Hematopoietic multipotent progenitor cell treated with erythropoietin and hydrocortisone succinate and interleukin-3 and kit ligand, for 15 days (in vitro differentiated cells): Measurements from ENCODE around the gene AP1M1.

Experiments
- DNase-seq: peaks from one replicate; pipeline ENCODE4 v3.0.0-alpha.2; 2015; ENCODE audit warnings: low spot score

Gene AP1M1

GRCh38 chr19:16232127-16232526 lies 34.4 kb downstream of the AP1M1 start:
- DNase-seq: no peak

DNA sequence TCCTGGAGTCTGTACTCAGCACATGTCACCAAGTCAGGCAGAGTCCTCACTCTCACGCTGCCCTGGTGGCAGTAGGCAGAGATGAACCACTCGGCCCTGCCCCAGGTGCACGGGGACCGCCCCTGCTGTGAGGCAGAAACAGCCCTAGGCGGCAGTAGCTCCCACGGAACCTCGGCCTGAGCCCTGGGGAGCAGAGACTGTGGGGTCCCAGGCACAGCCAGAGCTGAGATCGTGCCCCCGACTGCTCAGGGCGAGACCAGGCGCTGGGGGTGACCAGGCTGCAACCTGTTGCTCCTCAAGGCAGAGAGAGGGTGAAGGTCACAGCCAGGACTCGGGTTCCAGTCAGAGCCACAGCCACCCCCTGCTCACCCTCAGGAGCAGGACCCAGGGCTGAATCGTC lies 34.9 kb downstream of the AP1M1 start:
- DNase-seq: no peak

DNA sequence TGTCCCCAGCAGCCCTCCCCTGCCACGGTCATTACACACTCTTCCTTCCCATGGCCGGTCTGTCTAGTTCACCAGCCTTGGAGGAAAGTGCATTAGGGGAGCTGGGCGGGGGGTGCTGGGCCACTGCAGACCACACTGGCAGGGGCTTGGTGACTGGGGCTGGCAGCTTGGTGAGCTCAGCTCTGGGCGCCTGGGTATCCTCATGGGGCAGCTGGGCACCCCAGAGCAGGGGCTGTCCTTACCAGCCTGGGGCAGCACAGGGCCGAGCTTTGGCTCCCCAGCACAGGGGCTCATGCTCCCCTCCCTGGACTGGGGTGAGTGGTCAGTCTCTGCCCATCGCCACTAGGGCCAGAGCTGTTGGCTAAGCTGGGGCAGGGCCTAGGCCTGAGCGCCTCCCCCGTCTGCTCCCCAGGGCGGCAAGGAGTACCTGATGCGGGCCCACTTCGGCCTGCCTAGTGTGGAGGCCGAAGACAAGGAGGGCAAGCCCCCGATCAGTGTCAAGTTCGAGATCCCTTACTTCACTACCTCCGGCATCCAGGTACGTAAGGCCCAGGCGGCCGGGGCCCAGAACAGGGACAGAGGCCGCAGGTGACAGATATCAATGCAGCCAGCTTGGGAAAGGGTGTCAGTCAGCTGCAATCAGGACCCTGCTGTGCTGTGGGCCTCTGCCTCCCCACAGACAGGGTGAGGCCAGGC lies 35.5 kb downstream of the AP1M1 start:
- DNase-seq: no peak

DNA sequence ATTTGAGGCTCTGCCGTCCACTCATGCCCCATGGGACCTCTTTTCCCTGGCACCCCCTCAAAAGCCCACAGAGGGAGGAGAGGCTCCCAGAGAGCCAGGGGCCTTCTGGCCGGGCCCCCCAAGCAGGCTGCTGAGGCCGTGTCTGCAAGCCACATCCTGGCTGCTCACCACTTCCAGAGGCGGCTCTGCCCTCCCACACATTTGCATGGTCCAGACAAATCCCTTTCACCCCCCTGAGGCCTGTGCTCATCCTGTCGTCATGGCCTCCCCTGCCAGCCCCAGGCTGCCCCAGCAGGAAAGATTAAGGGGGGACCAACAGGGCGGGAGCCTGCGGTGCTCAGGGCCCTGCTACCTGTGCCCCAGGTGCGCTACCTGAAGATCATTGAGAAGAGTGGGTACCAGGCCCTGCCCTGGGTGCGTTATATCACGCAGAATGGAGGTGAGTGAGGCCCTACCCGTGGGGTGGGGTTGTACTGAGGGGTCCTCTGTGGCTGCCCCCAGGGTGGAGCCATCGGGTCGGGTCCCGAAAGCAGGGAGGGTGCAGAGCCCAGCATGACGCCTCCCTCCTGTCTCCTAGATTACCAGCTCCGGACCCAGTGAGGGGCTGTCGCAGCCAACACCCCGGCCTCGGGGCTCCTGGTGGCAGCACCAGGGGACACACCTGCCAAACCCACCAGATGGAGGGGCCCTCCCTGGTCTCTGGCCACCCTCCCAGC lies 36.3 kb downstream of the AP1M1 start:
- no peak for DNase-seq

- DNase-seq: no peak
These were observed 37.1 kb downstream of the AP1M1 start for GRCh38 chr19:16234552-16235445.

GRCh38 chr19:16235811-16236652 lies 38.3 kb downstream of the AP1M1 start:
- DNase-seq: no peak

- no peak for DNase-seq
These were observed 46.4 kb downstream of the AP1M1 start for GRCh38 chr19:16244091-16244490.

GRCh38 chr19:16247353-16248182 lies 49.9 kb downstream of the AP1M1 start:
- peak; percentile 67 for DNase-seq

GRCh38 chr19:16248380-16249023 lies 50.8 kb downstream of the AP1M1 start:
- no peak for DNase-seq

GRCh38 chr19:16249826-16250404 lies 52.2 kb downstream of the AP1M1 start:
- DNase-seq: no peak

DNA sequence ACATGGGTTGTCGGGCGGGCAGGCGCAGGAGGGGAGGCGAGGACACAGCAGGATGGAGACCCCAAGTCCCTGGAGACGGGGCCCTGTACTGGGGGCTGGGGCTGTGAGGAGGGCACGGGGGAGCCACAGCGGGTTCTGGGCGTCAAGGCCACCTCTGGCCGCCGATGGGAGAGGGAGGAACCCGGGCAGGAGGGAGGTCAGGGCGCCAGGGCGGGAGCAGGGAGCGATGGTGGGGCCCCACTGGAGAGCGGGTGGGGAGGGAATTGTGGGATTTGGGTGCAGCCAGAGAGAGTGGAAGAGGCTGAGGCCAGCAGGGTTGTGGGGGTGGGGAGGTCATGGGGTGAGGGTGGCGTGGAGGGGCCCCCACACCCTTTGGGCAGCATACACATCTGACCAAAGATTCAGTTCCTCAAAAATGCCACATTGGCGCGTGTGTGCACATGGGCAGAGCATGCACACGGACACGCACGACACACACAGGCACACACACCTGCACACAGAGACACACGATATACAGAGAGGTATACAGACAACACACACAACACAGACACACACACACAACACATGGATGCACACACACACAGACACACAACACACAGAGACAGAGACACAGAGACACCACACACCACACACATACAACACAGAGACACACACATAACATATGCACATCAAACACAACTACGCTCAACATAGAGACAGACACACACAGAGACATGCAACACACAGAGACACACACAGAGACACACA lies 54.9 kb downstream of the AP1M1 start:
- no peak for DNase-seq

GRCh38 chr19:16254851-16255408 lies 57.2 kb downstream of the AP1M1 start:
- no peak for DNase-seq

- DNase-seq: no peak
These were observed 59.8 kb downstream of the AP1M1 start for GRCh38 chr19:16257509-16258002.

- no peak for DNase-seq
These were observed 60.8 kb downstream of the AP1M1 start for GRCh38 chr19:16258440-16258903.

GRCh38 chr19:16259385-16260159 lies 61.9 kb downstream of the AP1M1 start:
- no peak for DNase-seq

DNA sequence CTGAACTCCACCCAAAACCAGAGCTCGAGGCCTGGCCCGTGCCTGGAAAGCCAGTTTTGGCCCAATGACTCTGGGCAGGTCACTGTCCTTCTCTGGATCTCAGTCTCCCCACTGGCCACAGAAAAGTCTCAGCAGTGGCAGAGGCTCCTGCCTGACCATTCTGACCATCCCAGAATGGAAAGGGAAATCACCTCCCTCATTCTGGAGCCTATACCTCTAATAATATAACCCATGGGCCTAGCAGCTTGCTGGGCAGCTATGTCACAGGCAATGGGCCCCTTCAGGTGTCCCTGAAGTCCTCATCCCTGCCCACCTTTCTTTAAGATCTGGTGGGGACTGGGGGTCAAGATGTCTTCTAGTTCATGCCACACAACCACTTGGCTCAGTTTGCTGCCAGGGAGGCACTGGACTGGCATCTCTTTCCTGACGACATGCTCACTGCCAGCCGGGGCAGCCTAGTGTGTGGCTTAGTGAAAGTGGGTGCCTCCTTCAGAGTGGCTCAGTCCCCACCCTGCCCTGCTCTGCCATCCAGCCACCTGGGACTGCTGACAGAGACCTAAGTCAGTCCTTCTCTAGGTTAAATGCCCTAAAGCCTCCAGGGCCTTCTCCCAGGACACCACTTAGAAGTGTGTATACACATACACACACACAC lies 62.6 kb downstream of the AP1M1 start:
- DNase-seq: no peak

- DNase-seq: no peak
These were observed 63.1 kb downstream of the AP1M1 start for GRCh38 chr19:16260812-16261161.
